OCI-LY7 (cell line): ENCODE data around the gene ZMYND11. TPM values are rescaled to one million over a fixed set of nuclear protein-coding genes. Genes with fewer than 3 reads are reported as not detected.

Source experiments
- BruUV-seq: library from RNA; stranded (reverse); fragments of 400-500 nt; replicated peaks from 2 replicates; lab custom pipeline; 2021; lab: Mats Ljungman, UMichigan
- CTCF ChIA-PET: fragments of 300-600 bp; sonication (Branson Sonifier 250); formaldehyde crosslinking; loops from one replicate; lab custom pipeline; 2022; ENCODE audit warnings: antibody characterized with exemption; ENCODE audit not compliant: unreplicated experiment; lab: Charles Lee
- POLR2A ChIA-PET: fragments of 300-600 bp; sonication (Branson Sonifier 250); formaldehyde crosslinking; loops from one replicate; lab custom pipeline; 2022; ENCODE audit warnings: antibody characterized with exemption; lab: Charles Lee
- DNase-seq: peaks from one replicate; pipeline ENCODE4 v3.0.0-alpha.2; 2015; ENCODE audit warnings: low spot score
- H2AFZ ChIP-seq: fragments of 200-600 bp; sonication (generic), shearing (Covaris generic); 2 replicates; pipeline ENCODE4 v1.6.1; 2014; ENCODE audit warnings: mild to moderate bottlenecking, antibody characterized with exemption, low read length, moderate library complexity
- H3K27ac ChIP-seq: fragments of 200-600 bp; sonication (generic); 2 replicates; pipeline ENCODE4 v1.5.1; 2014; ENCODE audit warnings: mixed run types, low read depth, mild to moderate bottlenecking, moderate library complexity, low read length, inconsistent platforms; ENCODE audit not compliant: poor library complexity, severe bottlenecking
- H3K36me3 ChIP-seq: fragments of 200-600 bp; sonication (generic); 2 replicates; pipeline ENCODE4 v1.6.1; 2014; ENCODE audit warnings: mild to moderate bottlenecking, antibody characterized with exemption, low read length, moderate library complexity, mixed read lengths; ENCODE audit not compliant: insufficient read depth
- H3K4me1 ChIP-seq: fragments of 200-600 bp; sonication (generic); 2 replicates; pipeline ENCODE4 v1.5.1; 2014; ENCODE audit warnings: mild to moderate bottlenecking, low read length; ENCODE audit not compliant: insufficient read depth, poor library complexity, severe bottlenecking
- H3K4me2 ChIP-seq: fragments of 200-600 bp; sonication (generic); 2 replicates; pipeline ENCODE4 v1.6.1; 2014; ENCODE audit warnings: mild to moderate bottlenecking, low read length
- H3K4me3 ChIP-seq: fragments of 200-600 bp; sonication (generic); 2 replicates; pipeline ENCODE4 v1.5.1; 2014; ENCODE audit warnings: mild to moderate bottlenecking, low read depth, low read length; ENCODE audit not compliant: poor library complexity, severe bottlenecking
- H3K79me2 ChIP-seq: fragments of 200-600 bp; sonication (generic); 2 replicates; pipeline ENCODE4 v1.6.1; 2016; ENCODE audit warnings: low read depth, mild to moderate bottlenecking, low read length, moderate library complexity, mixed read lengths; ENCODE audit not compliant: insufficient read depth
- H3K9me2 ChIP-seq: fragments of 200-600 bp; sonication (generic); 2 replicates; pipeline ENCODE4 v1.6.1; 2016; ENCODE audit warnings: mild to moderate bottlenecking, low read length, mixed read lengths; ENCODE audit not compliant: insufficient read depth
- H3K9me3 ChIP-seq: fragments of 200-600 bp; sonication (generic); 2 replicates; pipeline ENCODE4 v1.6.1; 2014; ENCODE audit warnings: mild to moderate bottlenecking, mixed run types, low read length, mixed read lengths
- H4K20me1 ChIP-seq: fragments of 200-600 bp; sonication (generic); 2 replicates; pipeline ENCODE4 v1.6.1; 2014; ENCODE audit warnings: mild to moderate bottlenecking, antibody characterized with exemption, low read length, moderate library complexity, mixed read lengths; ENCODE audit not compliant: insufficient read depth
- EZH2phosphoT487 ChIP-seq: fragments of 200-600 bp; sonication (generic); IDR thresholded peaks from 2 replicates; pipeline ENCODE4 v1.6.1; 2018; ENCODE audit warnings: low read depth, borderline replicate concordance, mild to moderate bottlenecking, mixed run types, antibody characterized with exemption, low read length, moderate library complexity, mixed read lengths
- intact Hi-C: fragments of 100-400 bp; cut with micrococcal nuclease; formaldehyde crosslinking; loops from one replicate; pipeline ENCODE4 v1.10.0; 2022; ENCODE audit not compliant: unreplicated experiment
- total RNA-seq, 2 experiments: library from RNA; depleted of rRNA in 1 of 2; stranded (reverse); fragments of >200 nt in 1 of 2; shearing (Covaris generic) in 1 of 2; gene quantifications; 2 replicates each; pipeline ENCODE4 v1.2.3, GENCODE V29; 2014 to 2022
- TF ChIP-seq, protein P1 (sequence below): fragments of 200-600 bp; sonication (generic); conservative IDR thresholded peaks from 2 replicates; pipeline ENCODE4 v1.5.1; 2014; ENCODE audit warnings: mild to moderate bottlenecking, antibody characterized with exemption, low read length, moderate library complexity, mixed read lengths

ZMYND11 gene
- total RNA-seq, 2 experiments from 2014 or later: 4.0 to 5.5 TPM

DNA sequence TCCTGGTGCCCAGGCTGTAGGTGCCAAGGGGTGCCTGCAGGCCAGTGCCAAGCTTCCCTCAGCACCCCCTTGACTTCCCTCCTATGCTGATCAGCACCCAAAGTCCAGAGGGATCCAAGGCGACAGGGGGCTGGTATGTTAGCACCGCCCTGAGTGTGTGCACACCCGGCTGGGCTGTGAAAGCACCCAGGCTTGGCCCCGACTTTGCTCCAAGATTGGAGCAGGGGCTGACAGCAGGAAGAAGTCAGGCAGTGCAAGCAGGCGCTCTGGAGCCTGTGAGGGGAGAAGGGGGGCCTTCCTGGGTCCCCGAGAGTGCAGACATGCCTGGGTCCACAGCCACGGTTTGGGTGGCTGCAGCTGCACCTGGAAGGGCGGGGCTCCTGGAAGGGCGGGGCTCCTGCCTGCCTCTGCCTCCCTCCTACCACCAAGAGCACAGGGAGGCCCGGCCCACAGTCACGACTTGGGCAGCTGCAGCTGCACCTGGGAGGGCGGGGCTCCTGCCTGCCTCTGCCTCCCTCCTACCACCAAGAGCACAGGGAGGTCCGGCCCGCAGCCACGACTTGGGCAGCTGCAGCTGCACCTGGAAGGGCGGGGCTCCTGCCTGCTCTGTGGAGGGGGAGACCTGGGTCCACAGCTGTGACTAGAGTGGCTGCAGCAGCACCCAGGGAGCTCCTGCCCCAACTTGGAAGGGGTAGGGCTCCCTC is 30.2 kb upstream of the ZMYND11 start:
- TF ChIP-seq, protein P1, sequence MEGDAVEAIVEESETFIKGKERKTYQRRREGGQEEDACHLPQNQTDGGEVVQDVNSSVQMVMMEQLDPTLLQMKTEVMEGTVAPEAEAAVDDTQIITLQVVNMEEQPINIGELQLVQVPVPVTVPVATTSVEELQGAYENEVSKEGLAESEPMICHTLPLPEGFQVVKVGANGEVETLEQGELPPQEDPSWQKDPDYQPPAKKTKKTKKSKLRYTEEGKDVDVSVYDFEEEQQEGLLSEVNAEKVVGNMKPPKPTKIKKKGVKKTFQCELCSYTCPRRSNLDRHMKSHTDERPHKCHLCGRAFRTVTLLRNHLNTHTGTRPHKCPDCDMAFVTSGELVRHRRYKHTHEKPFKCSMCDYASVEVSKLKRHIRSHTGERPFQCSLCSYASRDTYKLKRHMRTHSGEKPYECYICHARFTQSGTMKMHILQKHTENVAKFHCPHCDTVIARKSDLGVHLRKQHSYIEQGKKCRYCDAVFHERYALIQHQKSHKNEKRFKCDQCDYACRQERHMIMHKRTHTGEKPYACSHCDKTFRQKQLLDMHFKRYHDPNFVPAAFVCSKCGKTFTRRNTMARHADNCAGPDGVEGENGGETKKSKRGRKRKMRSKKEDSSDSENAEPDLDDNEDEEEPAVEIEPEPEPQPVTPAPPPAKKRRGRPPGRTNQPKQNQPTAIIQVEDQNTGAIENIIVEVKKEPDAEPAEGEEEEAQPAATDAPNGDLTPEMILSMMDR: no peak
- no peak for TF ChIP-seq EZH2phosphoT487
- CTCF ChIA-PET: no interaction called here
- POLR2A ChIA-PET: no interaction called here
- Histone ChIP-seq H4K20me1 (no peaks in the 10 kb centered on the region), H3K9me3 (no peaks in the 10 kb centered on the region), H3K4me1 (no peaks in the 10 kb centered on the region), H3K27ac (no peak overlapping the region), H3K79me2 (no peaks in the 10 kb centered on the region), H3K9me2 (no peaks in the 10 kb centered on the region), H2AFZ (no peak overlapping the region), H3K36me3 (no peaks in the 10 kb centered on the region), H3K4me3 (no peak overlapping the region), H3K4me2 (no peak overlapping the region)
- no TSS peak for BruUV-seq
- DNase-seq: no peak
- intact Hi-C loops: no loop called here

DNA sequence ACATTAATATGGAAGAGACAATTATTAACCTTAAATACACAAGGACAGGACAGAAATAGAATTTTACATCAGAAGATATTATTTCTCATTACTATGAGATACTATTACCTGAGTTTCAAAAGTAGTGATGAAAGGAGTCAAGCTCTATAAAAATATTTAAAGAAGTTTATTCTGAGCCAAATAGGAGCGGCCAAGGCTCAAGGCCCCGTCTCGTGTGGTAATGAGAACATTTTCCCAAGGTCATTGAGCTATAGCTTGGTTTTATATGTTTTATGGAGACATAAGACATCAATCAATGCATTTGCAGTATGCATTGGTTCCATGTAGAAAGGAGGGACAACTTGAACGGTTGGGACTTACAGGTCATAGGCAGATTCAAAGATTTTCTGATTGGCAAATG is 29.4 kb upstream of the ZMYND11 start:
- no peak for DNase-seq
- H3K27ac ChIP-seq: no peak overlapping the region
- no peaks in the 10 kb centered on the region for H3K9me3 ChIP-seq
- POLR2A ChIA-PET: interaction anchor here (0.6 kb wide), 1 partner anchor 331 kb away, joined by 3 read pairs; no protein-coding TSS in a partner anchor
- H4K20me1 ChIP-seq: no peaks in the 10 kb centered on the region
- no peaks in the 10 kb centered on the region for H3K79me2 ChIP-seq
- no peaks in the 10 kb centered on the region for H3K4me1 ChIP-seq
- CTCF ChIA-PET: no interaction called here
- intact Hi-C loops: no loop called here
- no peak overlapping the region for H2AFZ ChIP-seq
- no peak overlapping the region for H3K4me2 ChIP-seq
- H3K9me2 ChIP-seq: no peaks in the 10 kb centered on the region
- no peak overlapping the region for H3K4me3 ChIP-seq
- no TSS peak for BruUV-seq
- TF ChIP-seq, protein P1: no peak
- no peak for TF ChIP-seq EZH2phosphoT487
- H3K36me3 ChIP-seq: no peaks in the 10 kb centered on the region

DNA sequence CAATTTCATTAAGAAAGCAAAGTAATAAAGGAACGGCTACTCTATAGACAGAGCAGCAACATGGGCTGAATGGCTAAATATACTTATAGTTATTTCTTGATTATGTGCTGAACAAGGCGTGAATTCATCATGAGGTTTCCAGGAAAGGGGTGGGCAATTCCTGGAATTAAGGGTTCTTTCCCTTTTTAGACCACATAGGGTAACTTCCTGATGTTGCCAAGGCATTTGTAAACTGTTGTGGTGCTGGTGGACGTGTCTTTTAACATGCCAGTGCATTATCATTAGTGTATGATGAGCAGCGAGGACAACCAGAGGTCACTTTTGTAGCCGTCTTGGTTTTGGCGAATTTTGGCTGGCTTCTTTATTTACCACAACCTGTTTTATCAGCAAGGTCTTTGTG is 28.5 kb upstream of the ZMYND11 start:
- H4K20me1 ChIP-seq: no peaks in the 10 kb centered on the region
- intact Hi-C loops: no loop called here
- no peaks in the 10 kb centered on the region for H3K36me3 ChIP-seq
- H2AFZ ChIP-seq: no peak overlapping the region
- BruUV-seq: no TSS peak
- TF ChIP-seq, protein P1: no peak
- TF ChIP-seq EZH2phosphoT487: no peak
- H3K27ac ChIP-seq: no peak overlapping the region
- H3K4me2 ChIP-seq: no peak overlapping the region
- CTCF ChIA-PET: no interaction called here
- H3K79me2 ChIP-seq: no peaks in the 10 kb centered on the region
- H3K9me2 ChIP-seq: no peaks in the 10 kb centered on the region
- no peaks in the 10 kb centered on the region for H3K9me3 ChIP-seq
- H3K4me3 ChIP-seq: no peak overlapping the region
- no peaks in the 10 kb centered on the region for H3K4me1 ChIP-seq
- DNase-seq: no peak
- POLR2A ChIA-PET: no interaction called here
